K562 (cell line): ENCODE data around the gene OTUD5. TPM values are rescaled to one million over a fixed set of nuclear protein-coding genes. Genes with fewer than 3 reads are reported as not detected.

ENCODE experiments used
- CCAR2 ChIP-seq: fragments of 200-400 bp; formaldehyde crosslinking; IDR thresholded peaks from 2 replicates; pipeline ENCODE4 v1.6.1; 2017; ENCODE audit warnings: mild to moderate bottlenecking, low read depth, low read length
- CREB1 ChIP-seq, 2 experiments: sonication (generic) in 1 of 2; formaldehyde crosslinking in 1 of 2; IDR thresholded peaks; 2 replicates each; pipeline versions ENCODE4 v1.6.1 to v1.8.0; 2012 to 2022; ENCODE audit warnings: inconsistent platforms in 1 of 2, mild to moderate bottlenecking in 1 of 2, missing genetic modification reagents in 1 of 2, moderate library complexity in 1 of 2
- ELF2 ChIP-seq: fragments of 250-450 bp; sonication (Bioruptor Pico); IDR thresholded peaks from 2 replicates; pipeline ENCODE4 v1.5.0; 2021; ENCODE audit warnings: mild to moderate bottlenecking
- KLF10 ChIP-seq: fragments of 250-450 bp; sonication (Bioruptor Pico); IDR thresholded peaks from 2 replicates; pipeline ENCODE4 v1.6.1; 2021; ENCODE audit warnings: matching md5 sums
- NFYB ChIP-seq: IDR thresholded peaks from 2 replicates; pipeline ENCODE4 v1.6.1; 2011; ENCODE audit warnings: mild to moderate bottlenecking, moderate library complexity; ENCODE audit not compliant: insufficient read length; ENCODE audit errors: extremely low read depth
- NR4A1 ChIP-seq, 2 experiments: fragments of 250-450 bp in 1 of 2; fragments of 450-650 bp in 1 of 2; sonication (Bioruptor Pico) in 1 of 2; IDR thresholded peaks; 2 replicates each; pipeline versions ENCODE4 v1.4.0 to v1.6.1; 2016 to 2020; ENCODE audit warnings: mild to moderate bottlenecking in 2 of 2, missing compliant biosample characterization in 1 of 2, missing genetic modification characterization in 1 of 2, moderate library complexity in 1 of 2
- SREBF2 ChIP-seq: sonication (generic); formaldehyde crosslinking; IDR thresholded peaks from 2 replicates; pipeline ENCODE4 v1.4.0; 2020; ENCODE audit warnings: mild to moderate bottlenecking, missing genetic modification reagents
- USF2 ChIP-seq: sonication (generic); formaldehyde crosslinking; IDR thresholded peaks from 2 replicates; pipeline ENCODE4 v1.5.0; 2020; ENCODE audit warnings: missing genetic modification reagents
- ZMIZ1 ChIP-seq, 2 experiments: fragments of 150-350 bp in 1 of 2; IDR thresholded peaks; 2 replicates each; pipeline ENCODE4 v1.6.1; 2012 to 2016; ENCODE audit warnings: low read depth in 2 of 2, low read length in 2 of 2, mild to moderate bottlenecking in 1 of 2, moderate library complexity in 1 of 2
- ZNF318 ChIP-seq, 2 experiments: fragments of 450-650 bp; IDR thresholded peaks; 2 replicates each; pipeline ENCODE4 v1.6.1; 2016; ENCODE audit warnings: mild to moderate bottlenecking in 2 of 2, borderline replicate concordance in 1 of 2, low read depth in 1 of 2, moderate library complexity in 1 of 2
- ZNF77 ChIP-seq: fragments of 250-450 bp; sonication (Bioruptor Pico); IDR thresholded peaks from 2 replicates; pipeline ENCODE4 v1.5.0; 2020
- polyA plus RNA-seq, 8 experiments: library from polyadenylated mRNA; depleted of rRNA in 4 of 8; stranded (reverse) in 5 of 8; unstranded in 3 of 8; fragments of >200 nt; fragmentation: Nextera tagmentation in 2 of 8; fragmentation: Illumina TruSeq in 1 of 8; extraction: Ambion mirVana in 2 of 8; extraction: Trizol in 1 of 8; gene quantifications; 2 replicates each; pipeline versions ENCODE4 v1.2.1 to v1.2.3, GENCODE V29; 2011 to 2014; ENCODE audit warnings: inconsistent platforms in 1 of 8, missing spikeins in 1 of 8
- total RNA-seq, 7 experiments: library from RNA; depleted of rRNA in 6 of 7; stranded (reverse); fragments of >200 nt in 6 of 7; fragmentation: Illumina TruSeq in 2 of 7; extraction: Trizol in 2 of 7; gene quantifications; 2 replicates each; pipeline versions ENCODE4 v1.2.1 to v1.2.3, GENCODE V29; 2011 to 2021; ENCODE audit warnings: low replicate concordance in 1 of 7

Gene OTUD5
- total and polyA plus RNA-seq, 9 of the 15 experiments (the other 6 are each of a cell fraction or from before 2014, with no cell fraction given): 3.6 to 102 (median 59.0) TPM

DNA sequence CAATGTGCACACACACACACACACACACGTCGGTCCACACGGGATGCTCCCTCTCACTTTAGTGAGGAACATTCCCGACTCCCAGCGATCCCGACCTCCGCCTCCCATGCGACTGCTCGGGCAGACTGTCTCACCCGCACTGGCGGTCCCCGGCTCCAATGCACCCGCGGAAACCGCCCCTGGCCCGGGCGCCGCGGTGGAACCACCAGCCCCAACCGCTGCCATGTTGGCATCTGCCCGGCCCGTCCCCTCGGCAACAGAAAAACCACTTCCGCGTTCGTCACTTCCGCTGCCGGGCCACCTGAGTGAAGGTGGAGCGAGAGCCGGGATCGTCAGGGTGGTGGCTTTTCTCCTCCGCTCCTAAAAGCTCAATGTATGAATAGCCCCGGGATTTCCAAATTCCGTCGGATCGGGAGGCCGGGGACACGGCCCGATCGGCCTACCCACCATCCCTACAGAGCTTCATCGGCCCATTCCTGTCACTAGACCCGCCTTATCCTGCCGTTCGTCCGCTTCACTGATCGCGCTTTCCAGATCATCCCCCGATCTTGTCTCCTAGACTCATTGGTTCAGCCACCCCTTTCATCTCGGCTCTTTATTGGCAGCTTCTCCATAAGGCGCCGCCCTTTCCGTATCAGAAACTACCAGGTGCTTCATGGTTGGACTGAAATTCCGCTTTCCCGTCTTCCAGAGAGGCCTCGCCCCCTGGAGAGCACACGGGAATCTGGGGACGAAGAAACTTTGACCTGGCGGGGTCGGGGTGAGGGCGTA, 45.8 kb downstream of the OTUD5 start, which contains the start of gene SLC35A2 (continued):
- TF ChIP-seq ZNF318 (IDR thresholded peaks at IDR 0.05; ENCODE audit: borderline replicate concordance in 1 of 2, low read depth in 1 of 2) (0 out of 4 replicates have a peak, but pooled peaks of 1 of the 2 experiments have one; percentile 37), NFYB (peak; percentile 18), CCAR2 (no peak), NR4A1 (CRISPR knock-in tag; IDR thresholded peaks at IDR 0.05) (no peak), NR4A1 (tag; IDR thresholded peaks at IDR 0.05) (peak; percentile 39; the same call in 1 of the 2 replicates), KLF10 (CRISPR knock-in tag) (0 out of 2 replicates have a peak, but pooled peaks have one; percentile 3), CREB1 (IDR thresholded peaks at IDR 0.05) (peak; percentile 83), CREB1 (CRISPR knock-in tag; IDR thresholded peaks at IDR 0.05) (peak; percentile 90), ELF2 (CRISPR knock-in tag) (peak; percentile 96), USF2 (CRISPR knock-in tag) (0 out of 2 replicates have a peak, but pooled peaks have one; percentile 15), ZMIZ1 (IDR thresholded peaks at IDR 0.05; ENCODE audit: low read depth in 2 of 2, low read length in 2 of 2) (no peak), SREBF2 (CRISPR knock-in tag) (peak; percentile 82; the same call in 1 of the 2 replicates), ZNF77 (CRISPR knock-in tag) (no peak)
